GM12878 (cell line): ENCODE measurements around the gene RRAS. TPM values are rescaled to one million over a fixed set of nuclear protein-coding genes. Genes with fewer than 3 reads are reported as not detected.

Experiments used
- E4F1 ChIP-seq: fragments of 450-650 bp; IDR thresholded peaks from 2 replicates; pipeline ENCODE4 v1.6.1; 2018; ENCODE audit warnings: borderline replicate concordance, mild to moderate bottlenecking; ENCODE audit not compliant: partially characterized antibody
- EP300 ChIP-seq, 2 experiments: fragments of 150-350 bp in 1 of 2; IDR thresholded peaks; 2 replicates each; pipeline ENCODE4 v1.6.1; 2011 to 2012; ENCODE audit warnings: low read depth in 2 of 2, low read length in 2 of 2, borderline replicate concordance in 1 of 2, improper control_type of control experiment in 1 of 2, inconsistent platforms in 1 of 2; ENCODE audit not compliant: control insufficient read depth in 1 of 2
- ESRRA ChIP-seq: IDR thresholded peaks from 2 replicates; pipeline ENCODE4 v1.6.1; 2012; ENCODE audit warnings: mild to moderate bottlenecking, low read length, improper control_type of control experiment
- PAX5 ChIP-seq: IDR thresholded peaks from 2 replicates; pipeline ENCODE4 v1.6.1; 2011; ENCODE audit warnings: low read depth, low read length, borderline replicate concordance
- POLR2A ChIP-seq: IDR thresholded peaks from 2 replicates; pipeline ENCODE4 v1.6.1; 2011; ENCODE audit warnings: low read depth, mild to moderate bottlenecking, low read length
- RAD21 ChIP-seq: IDR thresholded peaks from 2 replicates; pipeline ENCODE4 v1.6.1; 2011; ENCODE audit warnings: mild to moderate bottlenecking, low read depth, low read length, moderate library complexity; ENCODE audit not compliant: insufficient read depth
- REST ChIP-seq: IDR thresholded peaks from 2 replicates; pipeline ENCODE4 v1.6.1; 2012; ENCODE audit warnings: mild to moderate bottlenecking, low read depth, low read length
- SUZ12 ChIP-seq: fragments of 200-600 bp; sonication (generic); IDR thresholded peaks from one replicate; pipeline ENCODE4 v1.6.1; 2018; ENCODE audit warnings: antibody characterized with exemption, mild to moderate bottlenecking; ENCODE audit not compliant: unreplicated experiment
- polyA plus RNA-seq, 11 experiments: library from polyadenylated mRNA; depleted of rRNA in 4 of 11; unstranded in 6 of 11; stranded (reverse) in 5 of 11; fragments of >200 nt; fragmentation: Nextera tagmentation in 4 of 11; fragmentation: Illumina TruSeq in 1 of 11; extraction: Ambion mirVana in 4 of 11; extraction: Trizol in 1 of 11; gene quantifications; 1 replicate in 1 of 11; 2 replicates in 10 of 11; pipeline versions ENCODE4 v1.2.1 to v1.2.3, GENCODE V29; 2011 to 2016; ENCODE audit warnings: inconsistent platforms in 2 of 11, missing spikeins in 2 of 11, low read depth in 1 of 11
- total RNA-seq, 4 experiments: library from RNA; depleted of rRNA in 3 of 4; stranded (reverse); fragments of >200 nt in 3 of 4; fragmentation: Illumina TruSeq in 1 of 4; extraction: Trizol in 1 of 4; gene quantifications; 2 replicates each; pipeline versions ENCODE4 v1.2.1 to v1.2.3, GENCODE V29; 2013 to 2021
- TF ChIP-seq, protein P1 (sequence below): fragments of 450-650 bp; IDR thresholded peaks from 2 replicates; pipeline ENCODE4 v1.6.1; 2016; ENCODE audit warnings: mild to moderate bottlenecking
- TF ChIP-seq, protein P2 (sequence below): fragments of 450-650 bp; formaldehyde crosslinking; IDR thresholded peaks from 2 replicates; pipeline ENCODE4 v1.4.0; 2022; ENCODE audit warnings: mild to moderate bottlenecking, moderate library complexity

The RRAS gene
- total and polyA plus RNA-seq, 10 of the 15 experiments (the other 5 are each of a cell fraction or from before 2014, with no cell fraction given) = 0.24 to 5.8 (median 1.8) TPM

DNA sequence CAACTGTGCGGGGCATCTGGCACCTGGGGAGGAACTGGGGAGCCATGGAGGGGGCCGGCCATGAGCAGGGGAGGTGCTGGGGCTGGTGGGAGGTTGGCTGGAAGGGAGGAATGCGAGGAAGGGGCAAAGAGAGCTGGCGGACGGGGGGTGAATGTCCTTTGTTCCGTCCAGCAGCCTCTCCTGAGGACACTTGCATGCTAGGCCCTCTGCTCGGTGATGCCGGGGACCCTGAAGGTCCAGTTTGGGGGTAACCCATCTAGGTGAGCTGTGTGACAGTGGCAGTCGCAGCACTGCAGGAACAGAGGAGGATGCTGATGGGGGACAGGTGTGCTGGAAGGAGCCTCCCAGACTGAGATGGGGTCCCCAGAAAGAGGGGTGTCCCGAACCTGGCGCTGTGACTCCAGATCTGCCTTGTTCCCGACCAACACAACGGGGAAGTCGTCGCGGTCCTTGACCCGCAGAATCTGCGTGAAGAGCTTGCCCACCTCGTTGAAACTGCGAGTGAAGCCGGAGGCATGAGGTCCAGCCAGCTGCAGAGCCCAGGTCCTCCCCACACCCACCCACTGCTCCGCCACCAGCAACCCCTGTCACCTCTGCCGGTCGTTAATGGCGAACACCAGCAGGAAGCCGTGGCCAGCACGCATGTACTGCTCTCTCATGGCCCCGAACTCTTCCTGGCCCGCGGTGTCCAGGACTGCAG, 3.6 kb downstream of the RRAS start (continued):
- TF ChIP-seq, protein P1, sequence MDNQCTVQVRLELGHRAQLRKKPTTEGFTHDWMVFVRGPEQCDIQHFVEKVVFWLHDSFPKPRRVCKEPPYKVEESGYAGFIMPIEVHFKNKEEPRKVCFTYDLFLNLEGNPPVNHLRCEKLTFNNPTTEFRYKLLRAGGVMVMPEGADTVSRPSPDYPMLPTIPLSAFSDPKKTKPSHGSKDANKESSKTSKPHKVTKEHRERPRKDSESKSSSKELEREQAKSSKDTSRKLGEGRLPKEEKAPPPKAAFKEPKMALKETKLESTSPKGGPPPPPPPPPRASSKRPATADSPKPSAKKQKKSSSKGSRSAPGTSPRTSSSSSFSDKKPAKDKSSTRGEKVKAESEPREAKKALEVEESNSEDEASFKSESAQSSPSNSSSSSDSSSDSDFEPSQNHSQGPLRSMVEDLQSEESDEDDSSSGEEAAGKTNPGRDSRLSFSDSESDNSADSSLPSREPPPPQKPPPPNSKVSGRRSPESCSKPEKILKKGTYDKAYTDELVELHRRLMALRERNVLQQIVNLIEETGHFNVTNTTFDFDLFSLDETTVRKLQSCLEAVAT = no peak
- TF ChIP-seq PAX5 (no peak), E4F1 (no peak), POLR2A (no peak), EP300 (IDR thresholded peaks at IDR 0.05; ENCODE audit: borderline replicate concordance in 1 of 2, control insufficient read depth in 1 of 2, low read depth in 2 of 2, low read length in 2 of 2) (no peak), REST (no peak), SUZ12 (no peak), RAD21 (no peak), ESRRA (no peak)
- TF ChIP-seq, protein P2, sequence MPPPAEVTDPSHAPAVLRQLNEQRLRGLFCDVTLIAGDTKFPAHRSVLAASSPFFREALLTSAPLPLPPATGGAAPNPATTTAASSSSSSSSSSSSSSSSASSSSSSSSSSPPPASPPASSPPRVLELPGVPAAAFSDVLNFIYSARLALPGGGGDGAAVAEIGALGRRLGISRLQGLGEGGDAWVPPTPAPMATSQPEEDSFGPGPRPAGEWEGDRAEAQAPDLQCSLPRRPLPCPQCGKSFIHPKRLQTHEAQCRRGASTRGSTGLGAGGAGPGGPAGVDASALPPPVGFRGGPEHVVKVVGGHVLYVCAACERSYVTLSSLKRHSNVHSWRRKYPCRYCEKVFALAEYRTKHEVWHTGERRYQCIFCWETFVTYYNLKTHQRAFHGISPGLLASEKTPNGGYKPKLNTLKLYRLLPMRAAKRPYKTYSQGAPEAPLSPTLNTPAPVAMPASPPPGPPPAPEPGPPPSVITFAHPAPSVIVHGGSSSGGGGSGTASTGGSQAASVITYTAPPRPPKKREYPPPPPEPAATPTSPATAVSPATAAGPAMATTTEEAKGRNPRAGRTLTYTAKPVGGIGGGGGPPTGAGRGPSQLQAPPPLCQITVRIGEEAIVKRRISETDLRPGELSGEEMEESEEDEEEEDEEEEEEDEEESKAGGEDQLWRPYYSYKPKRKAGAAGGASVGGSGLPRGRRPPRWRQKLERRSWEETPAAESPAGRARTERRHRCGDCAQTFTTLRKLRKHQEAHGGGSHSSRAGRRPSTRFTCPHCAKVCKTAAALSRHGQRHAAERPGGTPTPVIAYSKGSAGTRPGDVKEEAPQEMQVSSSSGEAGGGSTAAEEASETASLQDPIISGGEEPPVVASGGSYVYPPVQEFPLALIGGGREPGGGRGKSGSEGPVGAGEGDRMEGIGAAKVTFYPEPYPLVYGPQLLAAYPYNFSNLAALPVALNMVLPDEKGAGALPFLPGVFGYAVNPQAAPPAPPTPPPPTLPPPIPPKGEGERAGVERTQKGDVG = no peak
